HTR-8/SVneo (cell line): ENCODE measurements around the gene SPA17.

Source experiments
- DNase-seq: peaks from one replicate; pipeline ENCODE4 v3.0.0; 2011; ENCODE audit warnings: low spot score, mixed read lengths; ENCODE audit not compliant: insufficient read length
- FAIRE-seq: peaks from 2 replicates; lab custom pipeline; 2011; peaks lifted over from hg19 to GRCh38; lab: Jason Lieb, UNC

The SPA17 gene

GRCh38 chr11:124673333-124674167 lies at the start of gene SPA17, which contains the start of gene SIAE:
TSS of gene SPA17 (plus strand) at chr11:124673904. CDS start at chr11:124675265, 1,361 bp downstream.
TSS of gene SIAE (minus strand) at chr11:124673739. CDS start at chr11:124673708, 31 bp downstream.
- DNase-seq (peak; percentile 92), FAIRE-seq (no peak)

DNA sequence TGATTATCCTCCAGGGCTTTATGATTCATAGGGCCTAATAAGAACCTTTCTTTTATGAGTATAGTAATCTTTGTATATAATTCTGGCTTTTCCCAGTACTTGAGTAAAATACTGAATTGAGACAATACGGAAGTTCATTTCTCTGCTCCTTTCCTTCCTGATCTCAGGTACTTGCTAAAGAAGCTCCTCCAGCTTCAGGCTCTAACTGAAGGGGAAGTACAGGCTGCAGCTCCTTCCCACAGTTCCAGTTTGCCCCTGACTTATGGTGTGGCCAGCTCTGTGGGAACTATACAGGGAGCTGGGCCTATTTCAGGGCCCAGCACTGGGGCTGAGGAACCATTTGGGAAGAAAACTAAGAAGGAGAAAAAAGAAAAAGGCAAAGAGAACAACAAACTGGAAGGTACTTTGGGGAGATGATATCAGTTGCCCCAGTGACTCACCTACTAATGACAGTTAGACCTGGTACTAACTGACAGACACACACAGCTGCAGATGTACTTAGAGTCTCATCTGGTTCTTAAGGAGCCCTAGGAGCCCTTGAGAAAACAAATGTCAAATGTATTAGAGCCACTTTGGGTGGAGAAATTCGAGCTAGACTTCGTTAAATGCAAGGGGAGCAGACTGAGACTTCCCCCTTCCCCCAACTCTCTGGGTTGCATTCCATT lies 48.1 kb upstream of the SPA17 start:
- no peak for DNase-seq
- no peak for FAIRE-seq

DNA sequence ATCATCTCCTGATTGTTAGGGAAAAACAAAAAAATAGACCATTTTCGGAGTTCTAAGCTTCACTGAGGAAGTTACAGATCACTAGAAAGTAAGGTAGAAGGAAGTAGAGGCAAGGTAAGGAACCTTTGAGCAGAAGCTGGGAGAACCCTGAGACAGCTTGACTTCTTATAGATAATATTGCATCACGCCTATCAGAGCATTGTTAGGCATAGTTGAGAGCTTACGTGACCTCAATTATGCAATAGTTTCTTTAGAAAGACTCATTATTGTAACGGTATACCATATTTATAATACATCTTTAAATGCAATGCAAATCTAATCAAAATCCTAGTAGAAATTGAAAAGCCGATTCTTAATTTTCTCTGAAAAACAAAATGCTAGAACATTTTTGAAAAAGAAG lies 46.2 kb upstream of the SPA17 start:
- no peak for DNase-seq
- no peak for FAIRE-seq

- no peak for FAIRE-seq
- DNase-seq: no peak
Measured at GRCh38 chr11:124629961-124630360, 43.7 kb upstream of the SPA17 start.

- no peak for DNase-seq
- no peak for FAIRE-seq
Measured at GRCh38 chr11:124633355-124633754, 40.3 kb upstream of the SPA17 start.

DNA sequence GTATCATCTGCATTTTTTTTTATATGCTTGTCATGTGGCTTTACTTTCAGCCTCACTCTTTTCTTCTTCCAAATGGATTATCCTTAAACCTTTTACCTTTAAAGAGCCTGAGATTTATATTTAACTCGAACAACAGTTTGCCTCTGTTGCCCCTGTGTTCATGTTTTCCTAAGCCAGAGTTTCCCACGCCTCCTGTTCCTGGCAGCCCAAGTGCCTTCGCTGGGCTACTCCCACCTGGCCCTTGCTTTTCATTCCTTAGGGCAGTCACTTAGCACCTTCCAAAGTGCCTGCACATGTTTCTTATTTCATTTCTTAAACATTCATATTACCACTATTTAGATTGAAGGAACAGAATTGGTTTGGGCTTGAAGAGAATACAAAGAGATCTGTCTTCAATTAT lies 37.8 kb upstream of the SPA17 start:
- FAIRE-seq (no peak), DNase-seq (no peak)

- DNase-seq (no peak), FAIRE-seq (no peak)
Measured at GRCh38 chr11:124638500-124638899, 35.2 kb upstream of the SPA17 start.

DNA sequence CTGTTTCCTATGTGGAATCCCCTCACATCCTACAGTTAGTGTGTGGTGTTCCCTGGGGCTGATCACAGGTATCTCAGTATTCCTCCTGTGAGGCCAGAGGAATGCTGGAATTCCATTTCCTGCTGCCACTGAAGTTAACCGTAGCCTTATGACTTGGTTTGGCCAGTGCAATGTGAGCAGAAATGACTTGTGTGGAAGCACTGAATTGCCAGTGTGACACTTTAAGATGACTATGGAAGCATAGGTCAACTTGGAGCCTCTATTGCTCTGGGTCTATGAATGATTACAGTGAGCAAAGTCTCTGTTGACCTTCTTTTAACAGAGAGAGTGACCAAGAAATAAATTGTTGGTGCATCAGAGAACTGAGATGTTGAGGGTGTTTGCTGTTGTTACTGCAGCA lies 34.5 kb upstream of the SPA17 start:
- DNase-seq: no peak
- FAIRE-seq: no peak

- DNase-seq (no peak), FAIRE-seq (no peak)
Measured at GRCh38 chr11:124640666-124641065, 33.0 kb upstream of the SPA17 start.

DNA sequence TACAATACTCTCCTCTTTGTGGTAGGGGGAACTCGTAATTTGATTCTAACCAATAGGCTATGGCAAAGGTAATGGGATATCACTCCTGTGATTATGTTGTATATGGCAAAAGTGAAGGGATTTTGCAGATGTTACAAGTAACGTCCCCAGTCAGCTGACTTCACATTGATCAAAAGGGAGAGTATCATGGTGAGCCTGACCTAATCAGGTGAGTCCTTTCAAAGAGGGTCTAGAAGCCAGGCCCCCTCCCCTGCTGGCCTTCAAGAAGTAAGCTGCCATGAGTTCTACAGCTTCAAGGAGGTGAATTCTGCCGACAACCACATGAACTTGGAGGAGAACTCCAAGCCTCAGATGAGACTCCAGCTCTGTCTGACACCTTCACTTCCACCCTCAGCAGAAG lies 31.1 kb upstream of the SPA17 start:
- FAIRE-seq (no peak), DNase-seq (no peak)

- DNase-seq (no peak), FAIRE-seq (no peak)
Measured at GRCh38 chr11:124643042-124643604, 30.6 kb upstream of the SPA17 start.

DNA sequence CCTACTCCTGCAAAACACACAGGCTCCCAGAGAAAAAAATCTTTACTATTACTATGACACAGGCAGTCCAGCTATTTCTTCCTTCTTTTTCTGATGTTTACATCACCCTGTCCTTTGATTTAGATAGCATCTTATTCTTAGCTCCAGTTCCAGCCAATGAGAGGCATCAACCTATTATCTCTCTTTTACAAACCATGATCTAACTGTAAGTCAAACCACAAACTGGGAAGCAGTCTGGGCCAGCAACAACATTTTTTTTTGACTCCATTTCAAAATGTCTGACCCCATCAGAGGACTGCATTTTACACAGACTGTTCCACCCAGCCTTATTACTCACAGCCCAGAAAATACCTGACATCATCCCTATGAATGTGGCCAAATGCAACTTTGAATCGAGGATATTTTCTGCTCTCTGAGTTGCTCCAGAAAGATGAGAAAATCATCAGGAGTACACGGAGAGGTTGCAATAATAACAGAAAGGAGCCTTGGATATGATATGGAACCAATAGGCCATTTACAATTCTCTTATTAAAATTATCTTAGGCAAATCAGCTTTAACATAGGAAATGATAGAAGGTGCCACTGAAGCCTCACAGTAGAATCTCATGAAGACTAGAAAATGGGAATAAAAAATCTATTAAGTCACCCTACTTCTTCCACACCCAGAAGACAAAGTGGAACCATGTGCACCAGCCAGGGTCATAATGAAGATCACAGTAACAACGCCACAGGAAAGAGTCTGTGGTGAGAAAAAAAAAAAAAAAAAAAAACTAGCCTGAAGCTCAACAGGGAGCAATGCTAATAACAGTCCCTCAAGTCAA lies 29.9 kb upstream of the SPA17 start:
- no peak for FAIRE-seq
- DNase-seq: no peak

DNA sequence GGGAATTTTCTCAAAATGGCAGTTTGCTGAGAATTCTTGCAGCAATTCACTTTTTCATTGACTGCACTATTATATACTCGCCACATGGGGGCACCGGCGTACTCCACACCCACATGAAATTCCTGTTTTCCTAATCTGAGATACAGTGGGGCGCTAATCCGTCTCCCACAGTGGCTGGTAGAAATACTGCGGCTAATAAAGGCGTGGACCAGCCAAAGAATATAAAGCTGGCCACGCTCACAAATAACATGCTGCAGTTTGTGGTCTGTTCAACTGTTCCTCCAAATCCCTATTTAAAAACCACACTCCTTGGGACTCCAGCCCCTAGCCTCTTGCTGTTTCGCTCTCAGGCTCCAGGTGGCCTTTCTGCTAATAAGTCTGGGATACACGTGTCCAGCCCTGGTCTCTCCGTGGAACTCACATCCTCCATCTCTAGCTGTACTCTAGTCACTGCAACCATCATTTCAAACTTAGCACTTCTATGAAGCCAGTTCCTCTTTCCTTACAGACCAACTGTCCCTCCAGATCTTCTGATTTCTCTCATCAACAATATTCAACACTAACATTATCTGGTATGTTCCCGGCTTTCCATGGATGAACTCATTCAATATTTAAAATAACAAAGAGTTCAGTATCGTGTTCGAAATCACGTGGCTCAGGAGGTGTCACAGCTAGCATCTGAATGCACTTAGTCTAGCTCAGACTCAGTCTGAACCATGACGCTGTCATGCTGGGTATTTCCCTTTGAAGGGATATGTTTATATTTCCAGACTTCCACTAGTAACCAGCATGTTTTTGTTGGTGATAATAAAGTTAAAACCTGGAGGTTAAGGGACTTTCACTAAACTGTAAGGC lies 29.1 kb upstream of the SPA17 start:
- peak; percentile 48 for DNase-seq
- no peak for FAIRE-seq

DNA sequence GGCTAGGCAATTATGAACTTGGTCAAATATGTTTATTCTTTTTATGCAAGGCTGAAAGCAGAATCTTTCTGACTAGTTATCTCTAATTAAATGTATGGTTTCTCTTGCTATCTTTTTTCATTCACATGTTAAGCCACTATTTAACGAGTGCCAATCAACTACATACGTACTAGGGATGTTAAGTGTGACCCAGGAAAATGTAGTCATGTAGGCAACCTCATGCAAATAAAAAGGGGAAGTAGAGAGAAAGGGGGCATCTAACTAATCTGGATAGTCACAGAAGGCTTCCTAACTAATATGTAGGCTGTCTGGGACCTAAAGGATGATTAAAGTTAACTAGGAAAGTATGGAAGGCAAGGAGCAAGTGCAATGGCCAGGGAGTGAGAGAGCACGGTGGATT lies 27.6 kb upstream of the SPA17 start:
- FAIRE-seq (no peak), DNase-seq (no peak)

- no peak for DNase-seq
- no peak for FAIRE-seq
Measured at GRCh38 chr11:124648610-124649009, 25.1 kb upstream of the SPA17 start.

DNA sequence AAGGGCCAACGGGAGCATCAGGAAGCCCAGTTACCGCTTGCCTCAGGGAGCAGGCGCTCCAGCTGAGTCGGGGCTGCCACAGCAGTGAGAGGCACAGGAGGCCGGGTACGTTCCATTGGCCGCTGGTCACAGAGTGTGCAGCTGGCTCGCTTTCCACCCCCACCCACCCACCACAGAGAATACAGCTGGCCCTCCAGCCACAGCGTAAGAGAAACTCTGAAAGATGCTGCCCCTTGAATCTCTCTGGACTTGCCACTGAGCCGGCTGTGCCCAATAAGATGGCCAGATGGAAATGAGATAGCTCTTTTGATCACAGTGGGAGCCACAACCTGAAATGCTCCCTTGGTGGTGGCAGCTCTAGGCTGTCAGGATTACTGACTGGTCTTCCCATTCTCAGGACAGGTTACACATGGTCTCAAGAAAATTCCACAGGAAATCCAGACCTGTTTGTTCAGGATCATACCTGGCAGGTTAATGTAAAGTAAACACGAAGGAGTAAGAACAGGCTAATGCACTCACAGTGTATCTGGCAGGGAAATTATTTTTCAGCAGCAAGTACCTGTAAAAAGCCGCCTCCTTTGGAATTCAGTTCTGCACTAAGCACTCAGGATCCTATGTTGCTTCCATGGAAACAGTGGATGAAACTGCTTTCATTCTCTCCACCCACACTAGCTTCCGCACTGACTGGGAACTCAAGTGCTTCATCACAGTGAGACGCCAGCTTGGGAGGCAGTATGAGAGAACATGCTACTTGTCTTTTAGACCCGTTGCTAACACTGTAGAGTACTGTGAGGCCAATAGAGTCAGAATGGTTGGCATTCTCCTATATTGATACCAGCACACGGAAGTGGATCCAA lies 16.7 kb upstream of the SPA17 start:
- DNase-seq (no peak), FAIRE-seq (no peak)

DNA sequence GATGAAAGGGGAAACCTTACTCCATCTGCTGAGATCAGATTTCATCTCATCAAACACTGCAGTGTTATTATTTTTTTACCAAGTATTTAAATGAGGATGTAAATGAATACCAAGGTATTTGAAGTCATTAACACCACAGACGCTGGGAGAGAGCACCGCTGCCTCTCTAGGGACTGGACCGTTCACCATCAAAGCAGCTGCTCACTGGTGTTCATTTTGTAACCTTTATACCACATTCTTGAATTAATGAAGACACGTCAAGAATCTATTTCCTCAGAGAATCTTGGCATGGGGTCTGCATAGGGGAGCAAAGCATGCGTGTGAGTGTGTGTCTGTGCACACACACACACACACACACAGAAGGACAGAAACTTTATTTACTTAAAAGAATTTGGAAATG lies 15.8 kb upstream of the SPA17 start:
- DNase-seq (no peak), FAIRE-seq (no peak)

DNA sequence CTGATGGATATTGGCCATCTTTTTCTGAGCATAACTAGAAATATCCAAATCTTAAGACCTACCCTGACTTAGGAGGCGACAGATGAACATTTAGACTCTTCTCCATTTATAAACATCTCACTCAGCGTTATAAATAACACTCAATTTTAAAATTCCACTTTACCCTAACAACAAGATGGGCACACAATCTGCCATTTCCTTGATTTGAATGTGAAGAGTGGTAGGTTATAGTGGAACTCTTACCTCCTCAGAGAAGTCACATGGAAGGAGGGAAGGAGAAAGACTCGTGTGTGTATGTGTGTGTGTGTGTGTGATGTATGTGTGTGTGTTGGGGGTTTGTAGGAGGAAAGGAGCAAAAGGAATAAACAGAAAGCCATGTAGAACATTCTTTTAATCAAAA lies 15.2 kb upstream of the SPA17 start:
- DNase-seq (no peak), FAIRE-seq (no peak)

DNA sequence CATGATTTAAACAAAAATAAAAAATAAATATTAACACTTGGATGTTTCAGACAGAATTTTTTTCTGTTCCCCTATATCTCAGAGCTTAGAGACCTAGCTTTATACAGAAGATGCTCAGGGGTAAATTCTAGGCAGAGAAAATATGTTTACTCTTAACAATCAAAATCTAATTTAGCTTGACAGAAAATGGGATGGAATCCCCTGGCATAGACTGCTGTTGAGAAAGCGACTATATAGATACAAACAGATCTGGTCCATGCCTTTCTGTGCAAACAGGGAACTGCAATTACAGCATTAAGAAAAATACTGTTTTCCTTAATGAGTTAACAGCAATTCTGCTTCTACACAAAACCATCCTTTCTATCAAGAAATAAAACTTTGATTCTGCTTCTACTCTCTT lies 14.7 kb upstream of the SPA17 start:
- DNase-seq (no peak), FAIRE-seq (no peak)
